ENCODE results near the gene SCRT2.
"Not testable (repeated sequence)": the region's sequence is repeated elsewhere in the genome, so short reads cannot be mapped to it uniquely, and the experiment has no call there.

Gene SCRT2

DNA sequence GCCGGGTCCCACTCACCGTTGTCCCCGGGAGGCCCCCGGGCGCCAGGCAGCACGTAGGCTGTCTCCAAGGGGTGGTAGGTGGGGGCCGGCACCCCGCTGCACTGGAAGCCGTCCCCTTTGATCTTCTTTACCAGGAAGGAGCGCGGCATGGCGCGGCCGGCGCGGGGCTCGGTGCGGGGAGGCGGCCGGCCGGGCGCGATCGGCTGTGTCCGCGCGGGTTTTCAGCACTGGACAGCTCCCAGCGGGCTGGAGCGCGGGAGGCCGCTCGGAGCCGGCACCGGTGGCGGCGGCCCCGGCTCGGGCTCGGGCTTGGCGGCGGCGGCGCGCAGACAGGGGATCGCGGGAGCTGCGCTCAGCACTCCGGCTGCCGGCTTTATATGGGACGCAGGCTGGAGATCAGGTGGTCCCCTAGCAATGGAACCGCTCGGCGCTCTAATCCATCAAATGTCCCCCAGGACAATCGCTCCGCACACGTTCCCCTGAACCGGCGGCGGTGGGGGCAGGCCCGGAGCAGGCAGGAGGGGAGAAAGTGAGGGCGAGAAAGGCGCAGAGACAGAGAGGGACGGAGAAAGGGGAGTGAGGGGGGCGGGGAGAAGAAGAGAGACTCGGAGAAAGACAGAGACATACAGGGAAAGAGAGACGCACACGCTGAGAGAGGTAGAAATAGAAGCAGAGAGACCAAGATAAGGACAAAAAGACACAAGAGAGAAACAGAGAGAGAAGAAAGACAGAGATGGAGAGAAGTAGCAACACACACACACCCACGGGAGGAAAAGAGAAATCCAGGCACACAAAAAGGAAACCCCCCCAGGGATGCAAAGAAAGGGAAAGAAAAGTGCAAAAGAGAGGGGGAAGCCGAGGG lies at the start of gene SCRT2:
Gene SCRT2, minus strand, starts transcription at position 350 of the 862 bp plus-strand sequence. Its CDS starts 201 bp downstream, at position 149.
- DNase-seq (ENCODE audit: low read depth): peak; percentile 80

DNA sequence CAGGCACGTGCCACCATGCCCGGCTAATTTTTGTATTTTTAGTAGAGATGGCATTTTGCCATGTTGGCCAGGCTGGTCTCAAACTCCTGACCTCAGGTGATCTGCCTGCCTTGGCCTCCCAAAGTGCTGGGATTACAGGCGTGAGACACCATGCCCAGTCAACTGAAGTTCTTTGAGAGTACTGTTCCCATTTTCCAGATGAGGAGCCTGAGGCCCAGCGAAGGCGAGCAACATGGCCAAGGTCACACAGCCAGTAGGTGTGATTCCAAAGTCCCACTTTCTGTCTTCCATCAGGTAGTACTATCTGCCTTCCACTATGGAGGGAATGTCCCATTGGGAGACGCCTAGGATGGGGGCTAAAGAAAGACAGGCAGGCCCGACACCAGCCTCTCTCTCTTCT lies 49.2 kb upstream of the SCRT2 start:
- DNase-seq (ENCODE audit: low read depth): not testable (repeated sequence)

DNA sequence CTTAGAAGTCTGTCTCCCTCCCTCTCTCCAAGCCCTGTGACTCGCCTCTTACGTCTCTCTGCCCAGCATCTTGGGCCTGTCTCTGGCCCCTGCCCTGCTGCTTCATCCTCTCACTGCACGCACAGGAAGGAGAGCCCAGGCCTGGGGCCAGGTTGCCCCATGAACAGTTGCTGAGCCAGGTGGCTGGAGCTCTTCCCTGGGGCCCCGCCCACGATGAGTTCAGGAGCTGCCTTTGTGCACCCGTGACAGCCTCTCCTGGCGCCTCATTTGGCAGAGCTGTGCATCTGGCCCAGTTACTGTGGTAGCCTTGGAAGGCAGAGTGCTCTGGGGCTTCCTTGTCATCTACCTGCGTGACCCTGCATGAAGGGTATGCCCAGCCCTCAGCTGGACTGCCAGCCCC lies 48.2 kb upstream of the SCRT2 start:
- no peak for DNase-seq (ENCODE audit: low read depth)

DNA sequence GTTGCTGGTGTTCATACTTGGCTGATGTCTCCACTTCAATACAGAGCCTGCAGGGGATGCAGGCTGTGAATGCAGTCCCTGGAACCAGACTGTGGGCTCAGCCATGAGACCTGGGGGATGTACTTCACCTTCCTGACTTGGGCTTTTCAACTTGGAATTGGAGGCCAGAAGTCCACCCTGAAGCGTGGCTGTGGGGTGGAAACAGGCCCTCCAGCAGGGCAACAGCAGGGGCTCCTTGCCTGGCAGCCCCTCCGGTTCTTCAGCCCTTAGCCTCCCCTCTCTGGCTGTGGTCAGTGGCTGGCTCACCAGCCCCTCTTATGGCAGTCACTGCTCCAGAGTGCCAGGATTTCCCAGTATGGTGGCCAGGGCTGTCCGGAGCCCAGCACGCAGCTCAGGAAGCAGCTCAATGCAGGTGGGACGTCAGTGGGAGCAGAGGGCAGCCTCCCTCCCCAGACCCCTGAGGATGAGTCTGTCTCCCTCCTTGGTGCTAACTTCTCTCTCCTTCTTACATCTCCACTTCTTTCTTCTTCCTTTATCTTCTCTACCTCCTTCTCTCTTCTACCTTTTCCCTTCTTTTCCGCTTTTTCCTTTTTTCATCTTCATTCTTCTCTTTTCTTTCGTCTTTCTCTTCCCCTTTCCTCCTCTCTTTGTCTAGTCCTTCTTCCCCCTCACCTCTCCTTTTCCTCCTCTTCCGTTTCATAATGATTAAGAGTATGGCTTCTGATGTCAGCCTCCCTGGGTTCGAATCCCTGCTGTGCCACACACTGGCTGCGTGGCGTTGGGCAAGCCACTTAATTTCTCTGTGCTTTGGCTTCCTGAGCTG lies 47.4 kb upstream of the SCRT2 start:
- DNase-seq (ENCODE audit: low read depth): no peak

DNA sequence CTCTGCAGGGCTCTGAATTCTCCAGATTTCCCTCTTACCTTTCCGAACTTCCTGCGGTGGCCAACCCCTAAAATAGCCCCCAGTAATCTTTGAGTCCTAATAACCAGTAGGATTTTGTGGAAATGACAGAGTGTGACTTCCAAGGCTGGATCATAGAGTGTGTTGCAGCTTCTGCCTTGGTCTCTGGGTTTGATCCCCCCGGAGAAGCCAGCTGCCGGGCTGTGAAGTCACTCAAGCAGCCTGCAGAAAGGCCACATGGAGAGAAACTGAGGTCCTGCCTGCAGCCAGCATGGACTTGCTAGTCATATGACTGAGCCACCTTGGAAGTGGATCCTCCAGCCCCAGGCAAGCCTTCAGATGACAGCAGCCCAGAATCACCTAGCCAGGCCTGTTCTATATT lies 46.3 kb upstream of the SCRT2 start:
- no peak for DNase-seq (ENCODE audit: low read depth)

DNA sequence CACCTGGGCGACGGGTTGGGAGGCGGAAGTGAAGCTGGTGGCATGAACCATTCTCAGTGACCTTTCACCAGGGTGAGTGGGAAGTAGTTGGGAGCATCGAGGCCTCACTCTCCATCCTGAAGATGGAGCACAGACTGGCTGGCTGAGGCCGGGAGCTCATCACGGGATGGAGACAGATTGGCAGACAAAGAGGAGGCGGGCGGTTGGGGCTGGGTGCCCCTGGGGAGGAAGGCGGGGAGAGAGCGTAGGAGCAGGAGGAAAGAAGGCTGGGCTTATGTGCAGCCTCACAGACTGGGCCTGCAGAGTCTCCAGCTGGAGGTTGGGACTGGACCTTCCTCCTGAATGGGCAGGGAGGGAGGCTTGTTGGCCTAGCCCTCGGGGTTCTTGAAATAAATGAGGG lies 44.2 kb upstream of the SCRT2 start:
- DNase-seq (ENCODE audit: low read depth): no peak

DNA sequence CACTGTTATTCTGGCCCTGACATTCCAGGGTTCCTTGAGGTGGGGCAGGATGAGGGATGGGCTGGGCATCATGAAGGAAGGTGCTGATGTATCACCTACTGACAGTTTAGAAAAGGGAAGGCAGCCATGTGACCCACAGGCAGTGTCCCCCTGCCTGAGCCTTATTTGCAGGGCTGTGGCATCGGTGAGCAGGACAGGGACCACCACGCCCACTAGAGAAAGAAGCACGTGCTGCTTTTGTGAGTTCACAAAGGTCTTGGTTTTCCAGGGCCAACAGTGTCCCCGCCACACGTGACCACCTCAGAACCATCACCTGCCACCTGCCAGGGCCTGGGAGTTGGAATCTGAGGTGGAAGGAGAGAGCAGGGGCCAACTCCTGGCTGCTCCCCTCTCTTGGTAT lies 43.5 kb upstream of the SCRT2 start:
- no peak for DNase-seq (ENCODE audit: low read depth)

DNA sequence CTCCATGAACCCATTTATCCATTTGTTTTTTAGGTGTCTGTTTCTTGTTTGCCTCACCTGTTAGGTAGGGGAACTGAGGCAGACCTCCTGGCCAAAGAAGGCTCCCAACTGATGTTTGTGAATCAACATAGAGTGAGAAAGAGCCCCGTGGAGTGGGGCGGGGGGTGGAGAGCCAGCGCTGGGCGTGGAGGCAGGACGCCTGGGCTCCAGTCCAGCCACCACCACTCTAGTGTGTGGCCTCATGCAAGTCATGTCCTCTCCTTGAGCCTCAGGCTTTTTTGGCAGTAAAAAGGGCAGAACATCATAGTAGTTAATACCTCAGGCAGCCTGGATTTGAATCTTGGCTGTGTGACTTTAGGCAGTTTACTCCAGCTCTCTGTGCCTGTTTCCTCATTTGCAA lies 42.2 kb upstream of the SCRT2 start:
- DNase-seq (ENCODE audit: low read depth): peak; percentile 10

DNA sequence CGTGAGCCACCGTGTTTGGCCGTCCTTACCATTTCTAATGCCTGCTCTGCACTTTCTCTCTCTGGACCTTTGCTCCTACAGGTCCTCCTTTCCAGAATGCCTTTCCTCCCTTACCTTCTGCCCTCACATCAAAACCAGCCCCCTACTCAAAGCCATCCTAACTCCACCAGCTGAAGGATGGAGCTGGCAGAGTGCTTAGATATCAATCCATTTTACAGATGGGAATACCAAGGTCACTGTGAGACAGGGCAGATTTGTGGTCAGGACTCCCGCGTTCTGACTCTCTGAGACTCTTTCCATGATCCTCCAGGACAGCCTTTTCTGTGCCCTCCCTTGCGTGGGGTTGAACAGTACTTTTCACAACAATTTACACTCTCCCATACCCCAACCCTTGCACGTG lies 41.7 kb upstream of the SCRT2 start:
- no peak for DNase-seq (ENCODE audit: low read depth)

DNA sequence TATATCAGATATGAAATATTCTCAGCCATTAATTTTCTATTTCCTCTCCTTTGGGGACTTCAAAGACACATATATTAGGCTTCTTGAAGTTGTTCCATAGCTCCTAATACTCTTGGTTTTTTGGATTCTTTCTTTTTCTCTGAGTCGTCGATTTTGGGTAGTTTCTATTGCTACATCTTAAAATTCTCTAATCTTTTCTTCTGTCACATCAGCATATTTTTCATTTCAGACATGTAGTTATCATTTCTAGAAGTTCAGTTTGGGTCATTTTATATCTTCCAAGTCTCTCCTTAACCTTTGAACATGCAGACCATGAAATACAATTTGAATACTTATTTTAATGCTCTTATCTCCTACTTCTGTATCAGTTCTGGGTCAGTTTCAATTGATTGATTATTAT lies 38.9 kb upstream of the SCRT2 start:
- DNase-seq (ENCODE audit: low read depth): no peak

DNA sequence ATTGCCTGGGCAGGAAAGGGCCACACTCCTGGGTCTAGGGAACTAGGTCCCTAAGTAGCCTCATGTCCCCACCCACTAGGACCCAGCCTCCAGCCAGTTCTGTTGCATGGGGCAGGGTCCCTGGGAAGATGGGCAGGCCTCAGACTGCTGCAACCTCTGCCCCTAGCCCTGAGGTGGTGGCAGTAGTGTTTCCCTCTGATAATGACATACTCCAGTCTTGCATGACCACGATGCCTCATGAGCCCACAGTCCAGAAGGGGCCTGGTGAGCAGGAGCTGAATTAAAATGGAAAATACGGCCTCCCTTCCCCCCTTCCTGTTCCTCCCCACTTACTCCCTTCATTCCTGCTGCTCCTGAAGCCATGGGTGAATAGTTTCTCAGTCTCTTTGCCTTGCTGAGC lies 36.0 kb upstream of the SCRT2 start:
- no peak for DNase-seq (ENCODE audit: low read depth)

DNA sequence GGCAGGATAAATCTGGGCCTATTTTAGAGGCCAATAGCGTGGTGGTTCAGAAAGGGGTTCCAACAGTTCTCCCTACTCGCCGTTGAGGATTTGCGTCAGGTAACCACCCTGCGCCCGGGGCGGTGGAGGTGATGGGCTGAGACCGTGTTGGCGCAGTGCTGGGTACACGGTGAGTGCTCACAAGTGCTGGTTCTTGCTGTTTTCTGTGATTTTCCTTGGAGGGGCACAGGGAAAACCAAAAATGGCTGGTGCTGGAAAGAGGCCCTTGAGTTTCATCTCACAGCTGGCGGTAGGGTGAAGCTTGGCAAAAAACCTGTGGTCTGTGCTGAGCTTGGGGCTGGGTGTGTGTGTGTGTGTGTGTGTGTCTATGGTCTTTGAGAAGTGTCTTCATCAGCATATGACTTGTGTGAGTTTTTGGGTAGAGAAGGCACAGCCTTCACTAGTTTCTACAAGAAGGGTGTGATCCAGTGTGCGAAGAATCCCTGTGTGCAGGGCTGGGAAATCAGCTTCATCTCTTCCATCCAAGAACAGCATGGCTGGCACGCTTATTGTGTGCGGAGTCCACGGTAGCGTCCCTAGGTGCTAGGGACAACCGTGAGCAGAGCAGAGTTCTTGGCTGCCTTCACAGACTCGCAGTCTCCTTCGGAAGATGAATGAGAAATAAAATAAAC lies 35.3 kb upstream of the SCRT2 start:
- no peak for DNase-seq (ENCODE audit: low read depth)

DNA sequence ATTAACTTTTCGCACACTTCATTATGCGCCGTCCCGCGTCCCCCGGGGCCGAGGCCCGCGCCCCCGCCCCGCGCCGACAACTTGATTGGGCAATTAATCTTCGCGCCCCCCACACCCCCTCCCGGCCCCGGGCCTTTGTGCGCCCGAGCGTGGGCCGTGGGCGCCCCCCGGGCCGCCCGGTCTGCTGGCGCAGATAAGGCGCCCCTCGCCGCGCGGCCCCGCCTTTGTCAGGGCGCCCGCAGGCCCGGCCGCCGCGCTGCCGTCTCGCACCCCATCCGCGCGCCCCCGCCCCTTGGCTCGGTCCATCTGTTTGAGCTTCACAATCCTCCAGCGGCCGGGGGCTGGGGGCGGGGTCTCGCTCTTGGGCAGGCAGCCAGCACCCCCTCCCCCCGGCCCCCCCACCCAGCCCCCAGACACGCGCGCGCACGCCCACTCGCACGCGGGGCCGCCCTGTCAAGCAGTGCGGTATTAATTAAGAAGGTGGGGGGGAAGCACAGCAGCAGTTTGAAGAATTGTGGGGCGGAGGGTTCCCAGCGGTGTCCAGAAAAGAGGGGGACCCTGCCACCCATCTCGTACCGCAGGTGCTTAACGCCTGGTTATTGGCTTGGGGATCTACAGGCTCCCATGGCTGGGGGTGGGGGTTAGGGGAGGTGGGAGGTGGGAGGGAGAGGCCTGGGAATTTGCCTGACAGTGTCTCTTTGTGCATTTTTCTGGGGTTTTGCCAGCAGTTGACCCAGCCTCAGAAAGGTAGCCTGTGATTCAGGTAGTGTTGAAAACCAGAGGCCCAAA lies 34.6 kb upstream of the SCRT2 start:
- DNase-seq (ENCODE audit: low read depth): no peak

DNA sequence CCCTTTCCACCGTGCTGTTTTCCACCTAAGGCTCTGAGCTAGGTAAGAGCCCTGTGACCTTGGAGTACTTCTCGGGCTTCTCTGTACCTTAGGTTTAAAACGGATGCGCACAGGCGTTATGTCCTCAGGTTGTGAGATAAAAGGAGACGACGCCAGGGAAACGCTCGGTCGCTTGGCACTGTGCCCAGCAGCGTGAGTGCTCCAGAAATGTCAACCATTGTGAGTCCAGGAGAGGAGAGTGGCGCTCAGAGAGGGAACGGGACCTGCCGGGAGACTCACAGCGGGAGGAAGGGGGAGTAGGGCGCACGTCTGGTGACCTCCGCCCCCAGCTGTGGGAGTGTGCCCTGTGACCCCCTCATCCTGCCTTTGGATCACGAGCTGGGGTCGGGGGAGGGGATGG lies 33.8 kb upstream of the SCRT2 start:
- DNase-seq (ENCODE audit: low read depth): no peak

DNA sequence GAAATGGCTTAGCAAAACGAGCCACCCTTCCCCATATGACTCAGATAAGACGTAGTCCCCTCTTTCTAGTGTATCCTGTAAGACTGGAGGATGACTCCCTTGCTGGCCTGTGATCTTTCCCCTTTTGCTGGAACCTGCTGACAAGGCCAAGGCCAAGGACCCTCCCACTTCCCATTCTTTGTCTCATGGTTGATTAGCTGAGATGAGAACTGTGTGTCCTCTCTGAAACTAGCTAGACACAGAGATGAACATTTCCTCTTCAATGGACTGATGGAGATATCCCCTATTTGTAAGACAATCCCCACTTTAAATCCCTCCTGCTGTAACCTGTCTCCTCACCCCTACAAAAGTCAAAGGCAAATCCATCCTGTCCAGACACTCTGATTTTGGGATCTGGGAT lies 33.4 kb upstream of the SCRT2 start:
- no peak for DNase-seq (ENCODE audit: low read depth)

DNA sequence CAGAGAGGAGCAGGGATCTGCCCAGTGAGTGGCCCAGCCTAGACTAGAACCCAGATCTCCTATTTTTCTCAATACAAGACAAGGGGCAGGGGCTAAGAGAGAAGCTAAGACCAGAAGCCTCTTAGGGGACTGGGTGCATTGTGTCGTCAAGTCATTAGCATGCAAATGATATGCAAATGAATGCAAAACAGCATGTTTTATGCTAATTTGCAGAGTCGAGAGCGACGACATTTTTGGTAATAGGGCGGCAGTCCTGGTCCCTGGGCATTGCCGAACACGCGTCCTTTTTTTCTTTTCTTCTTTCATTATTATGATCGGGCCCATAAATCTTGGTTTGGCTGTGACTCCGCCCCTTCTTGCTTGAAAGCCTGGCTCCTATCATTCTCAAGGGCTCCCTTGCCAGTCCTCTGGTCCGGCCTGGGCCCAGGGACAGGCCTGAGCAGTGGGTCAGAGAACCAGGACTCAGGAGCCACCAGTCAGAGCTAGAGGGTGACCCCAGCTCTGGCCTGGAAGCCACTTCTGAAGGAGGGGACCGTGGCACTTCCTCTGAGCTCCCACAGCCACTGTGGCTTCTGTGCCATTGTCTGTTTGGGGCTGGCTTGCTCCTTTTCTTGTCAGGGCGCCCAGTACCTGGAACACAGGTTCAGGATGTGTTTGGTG lies 32.0 kb upstream of the SCRT2 start:
- no peak for DNase-seq (ENCODE audit: low read depth)

DNA sequence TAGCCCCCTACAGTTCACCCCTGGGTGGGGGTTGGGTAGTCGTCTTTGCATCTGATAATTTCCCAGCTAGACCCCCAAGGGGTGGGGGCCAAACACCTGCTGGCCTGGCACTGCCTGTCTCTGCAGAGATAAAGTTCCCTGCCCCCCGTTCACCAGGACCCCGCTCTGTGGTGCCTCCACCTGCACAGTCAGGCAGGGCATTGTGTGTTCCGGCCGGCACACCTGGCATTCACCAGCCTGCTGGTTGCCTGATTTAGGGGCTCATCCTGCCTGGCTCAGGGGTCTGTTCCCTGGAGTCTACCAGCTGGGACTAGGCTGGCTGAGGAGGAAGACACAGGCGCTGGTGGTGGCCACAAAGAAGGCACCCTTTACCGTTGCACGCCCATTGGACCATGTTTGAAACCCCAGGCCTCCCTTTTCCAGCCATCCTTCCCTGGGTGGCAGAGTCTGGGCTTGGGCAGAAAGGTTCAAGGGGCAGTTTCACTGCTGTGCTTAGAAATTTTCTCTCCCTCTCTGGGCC lies 30.8 kb upstream of the SCRT2 start:
- DNase-seq (ENCODE audit: low read depth): no peak

DNA sequence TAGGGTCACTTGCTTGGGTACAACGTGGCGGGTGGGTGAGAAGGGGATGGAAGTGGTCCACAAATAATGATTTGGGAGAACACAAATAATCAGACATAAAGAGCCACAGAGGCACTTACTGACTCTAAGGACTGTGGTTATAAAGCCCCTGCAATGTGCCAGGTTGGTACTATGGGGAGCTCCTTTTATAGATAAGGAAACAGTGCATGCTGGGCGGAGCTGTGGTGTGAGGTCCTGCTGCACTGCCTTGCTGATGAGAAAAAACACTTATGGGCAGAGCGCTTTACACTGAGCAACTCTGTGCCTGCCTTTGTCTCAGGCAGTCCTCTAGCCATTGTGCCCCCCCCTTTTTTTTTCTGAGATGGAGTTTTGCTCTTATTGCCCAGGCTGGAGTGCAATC lies 29.1 kb upstream of the SCRT2 start:
- no peak for DNase-seq (ENCODE audit: low read depth)

DNA sequence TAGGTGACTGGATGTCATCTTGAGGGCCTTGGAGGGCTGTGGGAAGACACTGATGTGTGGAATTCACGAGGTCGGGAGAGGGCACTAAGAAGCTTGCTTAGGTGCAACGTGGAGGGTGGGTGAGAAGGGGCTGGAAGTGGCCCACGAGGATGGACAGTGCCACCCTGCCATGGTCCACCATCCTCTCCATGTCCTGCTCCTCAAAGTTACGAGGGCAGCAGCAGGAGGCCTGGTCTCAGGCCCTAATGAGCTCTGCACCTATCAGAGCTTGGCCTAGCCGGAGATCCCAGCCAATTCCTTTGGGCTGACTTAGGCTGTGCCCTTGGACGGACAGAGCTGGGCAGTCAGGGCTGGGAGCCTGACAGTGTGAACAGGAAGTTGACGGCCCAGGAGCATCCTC lies 27.8 kb upstream of the SCRT2 start:
- DNase-seq (ENCODE audit: low read depth): no peak

DNA sequence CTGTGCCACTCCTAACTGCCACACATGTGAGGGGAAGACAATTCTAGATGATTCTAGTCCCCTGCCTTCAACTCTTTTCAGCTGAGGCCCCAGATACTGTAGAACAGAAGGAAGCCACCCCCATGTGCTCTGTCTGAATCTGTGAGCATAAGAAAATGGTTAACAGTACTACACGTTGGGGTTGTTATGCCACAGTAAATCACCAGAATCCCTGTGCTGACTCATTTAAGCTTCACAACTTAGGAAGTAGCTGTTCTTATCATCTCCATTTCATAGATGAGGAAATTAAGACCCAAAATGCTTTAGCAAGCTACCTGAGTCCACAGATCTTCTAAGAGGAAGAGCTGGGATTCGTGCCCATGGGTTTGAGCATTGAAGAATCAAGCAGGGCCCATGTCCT lies 27.4 kb upstream of the SCRT2 start:
- no peak for DNase-seq (ENCODE audit: low read depth)

Data from EH (cell line).